GM06990 (cell line): ENCODE measurements around the gene TSHB.

Experiments used
- DNase-seq: peaks from one replicate; pipeline ENCODE4 v3.0.0-alpha.2; 2011; ENCODE audit not compliant: insufficient read length; ENCODE audit errors: extremely low read depth
- H3K27me3 ChIP-seq: replicated peaks from 2 replicates; pipeline ENCODE4 v1.6.0; 2011; ENCODE audit warnings: low read length; ENCODE audit not compliant: control insufficient read depth, insufficient read depth
- H3K36me3 ChIP-seq: 2 replicates; pipeline ENCODE4 v1.5.1; 2011; ENCODE audit warnings: low read length; ENCODE audit not compliant: control insufficient read depth, insufficient read depth
- H3K4me3 ChIP-seq: replicated peaks from 2 replicates; pipeline ENCODE4 v1.5.1; 2011; ENCODE audit warnings: low read depth, mild to moderate bottlenecking, control low read depth, low read length
- CTCF ChIP-seq: IDR thresholded peaks from 2 replicates; pipeline ENCODE4 v1.5.1; 2011; ENCODE audit warnings: low read length, control low read depth, mild to moderate bottlenecking, inconsistent platforms; ENCODE audit not compliant: insufficient read depth, poor library complexity, severe bottlenecking

The TSHB gene

GRCh38 chr1:115051850-115052249 is 22.2 kb downstream of the TSHB start:
- Histone ChIP-seq H3K27me3 (no peaks in the 10 kb centered on the region), H3K36me3 (no peaks in the 10 kb centered on the region), H3K4me3 (no peak overlapping the region)
- no peak for DNase-seq
- no peak for TF ChIP-seq CTCF

- H3K27me3 ChIP-seq, result no peaks in the 10 kb centered on the region
- no peak overlapping the region for H3K4me3 ChIP-seq
- H3K36me3 ChIP-seq, result no peaks in the 10 kb centered on the region
- TF ChIP-seq CTCF, result peak; percentile 81
- DNase-seq, result no peak
Measured at GRCh38 chr1:115052454-115053083, 22.9 kb downstream of the TSHB start.

- DNase-seq, result no peak
Measured at GRCh38 chr1:115056395-115056798, 26.8 kb downstream of the TSHB start.

GRCh38 chr1:115057661-115058254 is 28.1 kb downstream of the TSHB start:
- TF ChIP-seq CTCF, result no peak
- H3K27me3 ChIP-seq, result no peaks in the 10 kb centered on the region; the same call in 1 of the 2 replicates
- H3K4me3 ChIP-seq, result no peak overlapping the region
- DNase-seq, result no peak
- H3K36me3 ChIP-seq, result no peaks in the 10 kb centered on the region

More at GRCh38 chr1:115056395-115056798, 26.8 kb downstream of the TSHB start:
- TF ChIP-seq CTCF, result no peak
- Histone ChIP-seq H3K4me3 (no peak overlapping the region), H3K27me3 (no peaks in the 10 kb centered on the region; the same call in 1 of the 2 replicates), H3K36me3 (no peaks in the 10 kb centered on the region)

GRCh38 chr1:115059316-115059715 is 29.7 kb downstream of the TSHB start:
- TF ChIP-seq CTCF, result no peak
- Histone ChIP-seq H3K4me3 (no peak overlapping the region), H3K27me3 (no peaks in the 10 kb centered on the region; the same call in 1 of the 2 replicates), H3K36me3 (no peaks in the 10 kb centered on the region)
- DNase-seq, result no peak
